Osteocyte (in vitro differentiated cells): Measurements from ENCODE around the gene SPATS2. TPM values are rescaled to one million over a fixed set of nuclear protein-coding genes. Genes with fewer than 3 reads are reported as not detected.

Experiments
- DNase-seq: peaks from one replicate; pipeline ENCODE4 v3.0.0; 2021; ENCODE audit warnings: mixed read lengths; ENCODE audit not compliant: unreplicated experiment; ENCODE audit errors: extremely low spot score
- H3K27ac Mint-ChIP-seq: one replicate; pipeline ENCODE4 v1.8.0; 2021; ENCODE audit warnings: mild to moderate bottlenecking, mixed read lengths; ENCODE audit not compliant: unreplicated experiment
- H3K27me3 Mint-ChIP-seq: one replicate; pipeline ENCODE4 v1.8.0; 2021; ENCODE audit warnings: mixed read lengths; ENCODE audit not compliant: unreplicated experiment
- H3K36me3 Mint-ChIP-seq: one replicate; pipeline ENCODE4 v1.8.0; 2021; ENCODE audit warnings: mixed read lengths; ENCODE audit not compliant: unreplicated experiment
- H3K4me1 Mint-ChIP-seq: one replicate; pipeline ENCODE4 v1.8.0; 2021; ENCODE audit warnings: mixed read lengths; ENCODE audit not compliant: unreplicated experiment
- H3K4me3 Mint-ChIP-seq: one replicate; pipeline ENCODE4 v1.8.0; 2021; ENCODE audit warnings: mild to moderate bottlenecking, moderate library complexity, mixed read lengths; ENCODE audit not compliant: unreplicated experiment
- H3K9me3 Mint-ChIP-seq: one replicate; pipeline ENCODE4 v1.8.0; 2021; ENCODE audit warnings: mixed read lengths; ENCODE audit not compliant: unreplicated experiment
- total RNA-seq: library from RNA; stranded (reverse); gene quantifications from 2 replicates; pipeline ENCODE4 v1.2.1, GENCODE V29; 2021
- TF ChIP-seq, protein P1 (sequence below): fragments of 200-600 bp; sonication (generic); IDR thresholded peaks from 2 replicates; pipeline ENCODE4 v1.5.0; 2021; ENCODE audit warnings: antibody characterized with exemption, mild to moderate bottlenecking, moderate library complexity

Gene SPATS2
- total RNA-seq, 1 donor from 2014 or later, result 25.6 TPM

- no peaks in the 10 kb centered on the region for H3K36me3 Mint-ChIP-seq
- H3K4me3 Mint-ChIP-seq, result no peak overlapping the region
- peaks cover 24% of the 10 kb centered on the region for H3K27me3 Mint-ChIP-seq
Measured at GRCh38 chr12:49543221-49543913, 176.1 kb downstream of the SPATS2 start.

GRCh38 chr12:49543914-49544815 lies 176.9 kb downstream of the SPATS2 start:
- Mint-ChIP-seq H3K36me3 (no peaks in the 10 kb centered on the region), H3K4me1 (peaks cover 2% of the 10 kb centered on the region), H3K27ac (no peak overlapping the region), H3K27me3 (peaks cover 23% of the 10 kb centered on the region), H3K4me3 (no peak overlapping the region), H3K9me3 (no peaks in the 10 kb centered on the region)
- DNase-seq, result no peak
- TF ChIP-seq, protein P1, sequence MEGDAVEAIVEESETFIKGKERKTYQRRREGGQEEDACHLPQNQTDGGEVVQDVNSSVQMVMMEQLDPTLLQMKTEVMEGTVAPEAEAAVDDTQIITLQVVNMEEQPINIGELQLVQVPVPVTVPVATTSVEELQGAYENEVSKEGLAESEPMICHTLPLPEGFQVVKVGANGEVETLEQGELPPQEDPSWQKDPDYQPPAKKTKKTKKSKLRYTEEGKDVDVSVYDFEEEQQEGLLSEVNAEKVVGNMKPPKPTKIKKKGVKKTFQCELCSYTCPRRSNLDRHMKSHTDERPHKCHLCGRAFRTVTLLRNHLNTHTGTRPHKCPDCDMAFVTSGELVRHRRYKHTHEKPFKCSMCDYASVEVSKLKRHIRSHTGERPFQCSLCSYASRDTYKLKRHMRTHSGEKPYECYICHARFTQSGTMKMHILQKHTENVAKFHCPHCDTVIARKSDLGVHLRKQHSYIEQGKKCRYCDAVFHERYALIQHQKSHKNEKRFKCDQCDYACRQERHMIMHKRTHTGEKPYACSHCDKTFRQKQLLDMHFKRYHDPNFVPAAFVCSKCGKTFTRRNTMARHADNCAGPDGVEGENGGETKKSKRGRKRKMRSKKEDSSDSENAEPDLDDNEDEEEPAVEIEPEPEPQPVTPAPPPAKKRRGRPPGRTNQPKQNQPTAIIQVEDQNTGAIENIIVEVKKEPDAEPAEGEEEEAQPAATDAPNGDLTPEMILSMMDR, result no peak

More at GRCh38 chr12:49543221-49543913, 176.1 kb downstream of the SPATS2 start:
- Mint-ChIP-seq H3K9me3 (no peaks in the 10 kb centered on the region), H3K4me1 (peaks cover 2% of the 10 kb centered on the region), H3K27ac (no peak overlapping the region)
- no peak for DNase-seq
- TF ChIP-seq, protein P1, result no peak

GRCh38 chr12:49545815-49546214 lies 178.6 kb downstream of the SPATS2 start:
- TF ChIP-seq, protein P1, result no peak
- no peaks in the 10 kb centered on the region for H3K4me1 Mint-ChIP-seq
- peaks cover 16% of the 10 kb centered on the region for H3K27me3 Mint-ChIP-seq
- no peak overlapping the region for H3K4me3 Mint-ChIP-seq
- H3K9me3 Mint-ChIP-seq, result no peaks in the 10 kb centered on the region
- H3K36me3 Mint-ChIP-seq, result no peaks in the 10 kb centered on the region
- no peak overlapping the region for H3K27ac Mint-ChIP-seq
- DNase-seq, result no peak

- DNase-seq, result no peak
- H3K27me3 Mint-ChIP-seq, result peaks cover 16% of the 10 kb centered on the region
Measured at GRCh38 chr12:49546481-49546880, 179.2 kb downstream of the SPATS2 start.

More at GRCh38 chr12:49546481-49546880, 179.2 kb downstream of the SPATS2 start:
- Mint-ChIP-seq H3K4me1 (no peaks in the 10 kb centered on the region), H3K27ac (no peak overlapping the region), H3K9me3 (no peaks in the 10 kb centered on the region), H3K36me3 (no peaks in the 10 kb centered on the region), H3K4me3 (no peak overlapping the region)
- TF ChIP-seq, protein P1, result no peak
